ENCODE measurements around the gene ADARB1. TPM values are rescaled to one million over a fixed set of nuclear protein-coding genes. Genes with fewer than 3 reads are reported as not detected.

ADARB1 gene
- total RNA-seq, 1 donor from 2014 or later: 21.8 TPM

DNA sequence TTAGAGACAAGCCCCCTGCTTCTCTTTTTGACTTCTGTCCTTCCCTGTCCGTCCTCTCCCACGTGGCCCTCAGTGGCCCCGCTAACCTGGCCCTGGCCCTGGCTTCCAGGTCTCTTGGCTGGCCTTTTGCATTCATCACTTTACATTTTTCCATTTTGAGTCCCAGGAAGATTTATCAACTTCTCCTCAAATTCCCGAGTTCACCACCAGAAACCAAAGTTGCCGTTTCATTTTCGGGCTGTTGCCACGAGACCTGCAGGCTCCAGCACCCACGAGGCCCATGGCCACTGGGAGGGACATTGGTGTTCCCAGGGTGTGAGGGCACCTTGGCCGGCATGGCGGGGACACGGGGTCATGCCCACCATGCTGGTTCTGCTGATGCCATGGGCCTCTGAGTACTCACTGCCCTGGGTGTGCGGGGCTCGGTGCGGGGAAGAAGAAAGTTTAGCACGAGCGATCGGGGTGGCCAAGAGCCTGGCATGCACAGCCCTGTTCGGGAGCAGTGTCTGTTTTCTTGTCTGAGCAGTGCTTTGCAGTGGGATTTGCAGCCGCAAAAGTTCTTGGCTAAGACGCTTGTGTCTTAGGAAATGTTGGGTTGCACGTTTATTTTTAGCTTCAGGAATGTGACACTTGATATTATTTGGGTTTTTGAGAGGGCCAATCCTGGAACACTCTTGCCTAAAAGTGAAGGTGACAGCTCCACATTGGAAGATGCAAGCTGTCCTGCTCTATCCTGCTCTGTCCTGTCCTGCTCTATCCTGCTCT is 40.4 kb upstream of the ADARB1 start:
- no peak overlapping the region for H3K27ac Mint-ChIP-seq
- no peak for DNase-seq
- intact Hi-C loops (cut with micrococcal nuclease): no loop called here
- H3K4me1 Mint-ChIP-seq: no peaks in the 10 kb centered on the region
- H3K4me3 Mint-ChIP-seq: no peak overlapping the region
- H3K36me3 Mint-ChIP-seq (ENCODE audit: low read depth): no peaks in the 10 kb centered on the region
- peaks cover 15% of the 10 kb centered on the region for H3K9me3 Mint-ChIP-seq
- peaks cover 4% of the 10 kb centered on the region for H3K27me3 Mint-ChIP-seq

DNA sequence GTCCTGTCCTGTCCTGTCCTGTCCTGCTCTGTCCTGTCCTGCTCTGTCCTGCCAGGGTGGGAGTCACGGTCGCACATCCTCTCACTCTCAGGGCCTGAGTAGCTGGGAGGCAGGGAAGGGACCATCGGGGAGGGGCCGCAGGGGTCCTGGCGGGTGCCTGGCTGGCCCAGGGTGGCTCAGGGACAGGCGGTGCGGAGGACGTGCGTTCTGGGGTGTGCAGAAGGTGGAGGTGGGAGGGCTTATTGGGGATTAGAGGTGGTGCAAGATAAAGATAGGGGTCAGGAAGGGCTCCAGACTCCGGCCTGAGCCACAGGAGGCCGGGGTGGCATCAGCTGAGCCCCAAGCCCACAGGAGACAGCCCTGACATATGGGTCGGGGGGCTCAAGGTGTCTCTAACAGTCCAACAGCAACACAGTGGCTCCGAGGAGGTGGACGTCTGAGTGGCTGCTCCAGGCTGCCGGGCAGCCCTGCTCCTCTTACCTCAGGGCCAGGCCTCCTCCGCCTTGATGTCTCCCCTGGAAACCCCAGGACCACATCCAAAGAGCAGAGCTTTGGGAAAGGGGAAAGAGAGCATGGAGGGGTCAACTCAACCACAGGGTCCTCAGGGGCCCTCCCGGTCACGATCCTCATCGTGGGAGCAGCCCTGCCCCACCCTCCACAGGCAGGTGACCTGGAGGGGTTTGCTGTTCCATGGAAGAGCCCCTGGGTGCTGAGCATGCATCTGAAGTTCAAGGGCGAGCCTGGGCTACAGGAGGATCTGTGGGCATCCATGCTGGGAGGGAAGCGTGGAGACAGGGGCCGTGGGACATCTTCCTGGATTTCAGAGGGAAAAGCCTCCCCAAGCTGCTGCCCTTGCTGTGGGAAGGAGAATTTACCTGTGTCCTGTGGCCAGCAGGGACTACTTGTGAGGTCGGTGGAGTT is 39.6 kb upstream of the ADARB1 start:
- H3K27me3 Mint-ChIP-seq: peaks cover 4% of the 10 kb centered on the region
- no peaks in the 10 kb centered on the region for H3K4me1 Mint-ChIP-seq
- no peak overlapping the region for H3K27ac Mint-ChIP-seq
- peaks cover 15% of the 10 kb centered on the region for H3K9me3 Mint-ChIP-seq
- DNase-seq: no peak
- no peak overlapping the region for H3K4me3 Mint-ChIP-seq
- intact Hi-C loops (cut with micrococcal nuclease): no loop called here
- H3K36me3 Mint-ChIP-seq (ENCODE audit: low read depth): no peaks in the 10 kb centered on the region

DNA sequence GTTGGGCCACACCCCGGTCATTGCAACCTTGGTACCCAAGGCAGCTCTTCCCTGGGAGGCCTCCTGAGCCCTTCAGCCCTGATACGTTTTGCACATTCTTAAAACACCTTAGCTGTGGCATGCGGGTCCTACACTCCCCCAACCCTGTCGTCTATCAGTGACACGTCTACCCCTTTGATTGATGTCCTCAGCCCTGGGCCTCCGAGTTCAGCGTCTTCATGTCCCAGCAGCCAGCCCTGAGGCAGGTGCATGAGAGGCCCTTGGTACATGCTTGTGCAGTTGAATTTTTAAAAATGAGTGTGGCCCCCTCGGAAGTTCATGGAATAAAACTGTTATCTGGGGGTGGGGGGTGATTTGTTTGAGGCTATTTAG is 38.9 kb upstream of the ADARB1 start:
- peaks cover 4% of the 10 kb centered on the region for H3K27me3 Mint-ChIP-seq
- peaks cover 15% of the 10 kb centered on the region for H3K9me3 Mint-ChIP-seq
- intact Hi-C loops (cut with micrococcal nuclease): no loop called here
- no peak overlapping the region for H3K4me3 Mint-ChIP-seq
- no peak overlapping the region for H3K27ac Mint-ChIP-seq
- no peaks in the 10 kb centered on the region for H3K36me3 Mint-ChIP-seq (ENCODE audit: low read depth)
- no peaks in the 10 kb centered on the region for H3K4me1 Mint-ChIP-seq
- no peak for DNase-seq

DNA sequence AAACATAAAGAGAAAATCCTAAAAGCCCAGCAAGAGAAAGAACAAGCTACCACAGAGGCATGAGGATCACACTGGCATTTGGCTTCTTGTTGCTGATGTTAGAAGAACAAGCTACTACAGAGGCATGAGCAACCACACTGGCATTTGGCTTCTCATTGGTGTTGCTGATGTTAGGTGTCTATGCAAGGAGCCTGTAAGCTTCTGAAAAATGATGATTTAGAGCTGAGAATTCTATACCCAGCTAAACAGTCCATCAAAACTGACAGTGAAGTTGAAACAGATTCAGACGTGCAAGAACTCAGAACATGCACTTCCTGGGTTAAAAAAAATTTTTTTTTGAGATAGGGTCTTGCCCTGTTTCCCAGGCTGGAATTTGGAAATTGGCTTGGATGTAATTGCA is 37.8 kb upstream of the ADARB1 start:
- intact Hi-C loops (cut with micrococcal nuclease): no loop called here
- H3K4me1 Mint-ChIP-seq: no peaks in the 10 kb centered on the region
- H3K9me3 Mint-ChIP-seq: peaks cover 15% of the 10 kb centered on the region
- no peak overlapping the region for H3K4me3 Mint-ChIP-seq
- DNase-seq: no peak
- H3K27ac Mint-ChIP-seq: no peak overlapping the region
- H3K27me3 Mint-ChIP-seq: no peaks in the 10 kb centered on the region
- no peaks in the 10 kb centered on the region for H3K36me3 Mint-ChIP-seq (ENCODE audit: low read depth)

DNA sequence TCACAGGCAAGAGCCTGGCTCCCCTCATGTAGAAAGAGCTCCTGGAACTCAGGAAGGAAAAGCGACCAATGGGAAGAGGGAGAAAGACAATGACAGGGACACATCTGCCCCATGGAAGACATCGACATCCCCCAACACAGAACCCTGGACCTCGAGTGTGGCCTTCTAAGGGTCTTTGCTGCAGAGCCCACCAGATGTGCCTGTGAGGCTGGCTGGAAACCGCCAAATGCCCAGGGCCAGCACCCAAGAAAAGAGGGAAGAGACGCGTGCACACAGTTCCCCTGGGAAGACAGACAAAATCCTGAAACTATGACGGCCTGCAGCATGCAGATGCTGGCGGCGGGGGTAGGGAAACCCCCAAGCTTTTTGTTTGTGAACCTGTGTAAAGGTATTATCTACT is 36.4 kb upstream of the ADARB1 start:
- Mint-ChIP-seq H3K36me3 (ENCODE audit: low read depth) (no peaks in the 10 kb centered on the region), H3K9me3 (peaks cover 15% of the 10 kb centered on the region), H3K27ac (no peak overlapping the region), H3K4me3 (no peak overlapping the region), H3K4me1 (no peaks in the 10 kb centered on the region), H3K27me3 (no peaks in the 10 kb centered on the region)
- DNase-seq: no peak
- intact Hi-C loops (cut with micrococcal nuclease): no loop called here

DNA sequence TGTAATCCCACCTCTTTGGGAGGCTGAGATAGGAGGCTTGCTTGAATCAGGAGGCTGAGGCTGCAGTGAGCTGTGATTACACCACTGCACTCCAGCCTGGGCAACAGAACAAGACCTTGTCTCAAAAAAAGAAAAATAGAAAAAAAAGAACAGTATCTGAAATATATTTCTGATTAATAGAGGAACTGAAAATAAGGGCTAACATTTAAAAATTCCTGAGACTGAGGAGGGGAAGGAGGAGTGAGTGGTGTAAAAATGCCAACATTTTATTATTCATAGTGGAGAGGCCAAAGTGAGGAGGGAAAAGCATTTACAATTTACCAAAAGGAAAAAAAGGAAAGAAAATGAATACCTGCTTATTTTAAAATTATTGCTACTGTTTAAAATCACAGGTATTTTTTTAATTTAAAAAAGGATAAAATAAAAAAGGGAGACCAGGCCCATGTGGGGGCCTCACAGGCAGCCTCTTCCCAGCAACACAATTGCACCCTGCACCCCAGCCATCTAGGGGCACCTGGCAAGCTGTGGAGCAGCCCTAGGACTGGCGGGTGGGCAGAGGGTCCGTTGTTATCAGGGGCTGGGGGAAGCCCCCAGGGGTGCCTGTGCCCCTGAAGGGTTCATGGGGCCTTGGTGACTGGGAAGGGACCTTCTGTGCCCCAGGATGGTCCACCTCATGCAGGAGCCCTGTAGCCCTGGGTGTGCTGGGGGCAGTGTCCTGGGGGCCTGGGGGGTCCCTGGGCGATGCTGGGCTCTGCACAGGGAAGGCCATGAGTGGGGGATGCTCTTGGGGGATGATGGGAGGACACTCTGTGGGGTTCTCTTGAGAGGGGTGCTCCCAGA is 34.8 kb upstream of the ADARB1 start:
- intact Hi-C loops (cut with micrococcal nuclease): no loop called here
- H3K36me3 Mint-ChIP-seq (ENCODE audit: low read depth): no peaks in the 10 kb centered on the region
- no peak overlapping the region for H3K4me3 Mint-ChIP-seq
- no peaks in the 10 kb centered on the region for H3K4me1 Mint-ChIP-seq
- H3K27ac Mint-ChIP-seq: no peak overlapping the region
- DNase-seq: no peak
- peaks cover 5% of the 10 kb centered on the region for H3K27me3 Mint-ChIP-seq
- H3K9me3 Mint-ChIP-seq: peaks cover 15% of the 10 kb centered on the region

DNA sequence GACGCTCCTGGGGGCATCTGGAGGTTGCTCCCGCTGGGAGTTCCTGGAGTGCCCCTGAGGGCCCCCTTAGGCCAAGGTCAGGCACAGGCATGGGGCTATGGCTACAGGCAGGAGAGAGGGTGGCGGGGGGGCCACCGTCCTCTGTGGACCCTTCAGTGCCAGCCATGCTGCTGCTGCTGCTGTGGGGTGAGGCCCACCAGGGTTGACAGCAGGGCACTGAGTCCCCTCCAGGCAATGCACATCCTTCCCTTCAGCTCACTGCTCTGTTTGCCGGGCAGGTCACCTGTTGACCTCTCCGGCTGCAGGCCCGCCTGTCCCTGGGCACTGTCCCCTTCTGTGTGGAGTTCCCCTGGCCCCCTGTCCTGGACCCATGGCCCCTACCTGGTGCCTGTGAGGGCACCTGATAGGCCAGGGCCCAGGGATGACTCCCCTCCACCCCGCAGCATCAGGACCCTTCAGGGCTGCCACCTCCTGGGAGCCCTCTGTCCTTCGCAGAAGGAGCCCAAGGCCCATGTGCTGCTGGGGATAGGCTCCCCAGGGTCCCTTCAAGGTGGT is 34.1 kb upstream of the ADARB1 start:
- H3K4me1 Mint-ChIP-seq: no peaks in the 10 kb centered on the region
- intact Hi-C loops (cut with micrococcal nuclease): no loop called here
- no peak for DNase-seq

DNA sequence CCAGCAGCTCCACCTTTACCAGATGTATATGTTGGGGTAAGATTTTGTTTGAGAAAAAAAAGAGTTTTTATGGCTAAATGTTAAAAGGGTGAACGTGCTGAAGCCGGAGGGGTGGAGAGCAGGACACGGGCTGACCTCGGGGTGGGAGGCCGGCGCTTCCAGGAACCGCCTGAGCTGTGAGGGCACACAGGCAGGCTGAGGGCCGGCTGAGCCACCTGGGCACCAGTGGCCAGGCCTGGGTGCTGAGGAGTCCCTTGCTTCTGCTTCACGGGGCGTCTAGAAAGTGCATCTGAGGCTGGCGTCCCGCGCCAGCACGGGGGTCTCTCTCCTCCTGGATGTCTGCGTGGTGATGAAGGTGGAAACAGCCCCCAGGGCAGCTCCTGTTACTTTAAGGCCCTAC is 33.6 kb upstream of the ADARB1 start:
- H3K27ac Mint-ChIP-seq: no peak overlapping the region
- H3K36me3 Mint-ChIP-seq (ENCODE audit: low read depth): no peaks in the 10 kb centered on the region
- H3K4me3 Mint-ChIP-seq: no peak overlapping the region
- intact Hi-C loops (cut with micrococcal nuclease): no loop called here
- DNase-seq: no peak
- H3K27me3 Mint-ChIP-seq: peaks cover 10% of the 10 kb centered on the region
- H3K4me1 Mint-ChIP-seq: no peaks in the 10 kb centered on the region
- peaks cover 11% of the 10 kb centered on the region for H3K9me3 Mint-ChIP-seq

More for the DNA sequence above, 34.1 kb upstream of the ADARB1 start:
- no peak overlapping the region for H3K27ac Mint-ChIP-seq
- H3K4me3 Mint-ChIP-seq: no peak overlapping the region
- H3K27me3 Mint-ChIP-seq: peaks cover 8% of the 10 kb centered on the region
- no peaks in the 10 kb centered on the region for H3K36me3 Mint-ChIP-seq (ENCODE audit: low read depth)
- H3K9me3 Mint-ChIP-seq: peaks cover 15% of the 10 kb centered on the region

DNA sequence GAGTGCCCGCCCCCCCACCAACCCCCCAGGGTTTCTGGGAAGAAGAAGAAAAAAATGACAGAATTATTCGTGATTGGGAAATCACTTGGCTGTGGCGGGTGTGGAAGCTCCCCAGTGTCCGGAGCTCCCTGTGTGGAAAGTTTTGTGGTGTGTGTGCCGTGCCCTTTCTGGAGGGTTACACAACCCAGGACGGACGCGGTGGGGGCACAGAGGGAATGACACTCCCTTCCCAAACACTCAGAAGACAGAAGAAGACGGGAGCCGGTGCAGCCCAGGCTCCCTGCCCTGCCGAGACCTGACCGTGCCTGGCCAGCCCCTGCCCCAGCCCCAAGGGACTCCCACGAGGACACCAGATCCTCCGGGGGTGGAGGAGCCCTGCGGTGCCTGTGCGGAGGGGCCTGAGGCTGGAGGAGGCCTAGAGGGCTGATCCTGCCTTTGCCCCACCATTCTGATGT is 33.0 kb upstream of the ADARB1 start:
- Mint-ChIP-seq H3K4me3 (no peak overlapping the region), H3K9me3 (peaks cover 7% of the 10 kb centered on the region), H3K36me3 (ENCODE audit: low read depth) (no peaks in the 10 kb centered on the region), H3K27ac (no peak overlapping the region), H3K27me3 (peaks cover 11% of the 10 kb centered on the region), H3K4me1 (no peaks in the 10 kb centered on the region)
- no peak for DNase-seq
- intact Hi-C loops (cut with micrococcal nuclease): no loop called here

DNA sequence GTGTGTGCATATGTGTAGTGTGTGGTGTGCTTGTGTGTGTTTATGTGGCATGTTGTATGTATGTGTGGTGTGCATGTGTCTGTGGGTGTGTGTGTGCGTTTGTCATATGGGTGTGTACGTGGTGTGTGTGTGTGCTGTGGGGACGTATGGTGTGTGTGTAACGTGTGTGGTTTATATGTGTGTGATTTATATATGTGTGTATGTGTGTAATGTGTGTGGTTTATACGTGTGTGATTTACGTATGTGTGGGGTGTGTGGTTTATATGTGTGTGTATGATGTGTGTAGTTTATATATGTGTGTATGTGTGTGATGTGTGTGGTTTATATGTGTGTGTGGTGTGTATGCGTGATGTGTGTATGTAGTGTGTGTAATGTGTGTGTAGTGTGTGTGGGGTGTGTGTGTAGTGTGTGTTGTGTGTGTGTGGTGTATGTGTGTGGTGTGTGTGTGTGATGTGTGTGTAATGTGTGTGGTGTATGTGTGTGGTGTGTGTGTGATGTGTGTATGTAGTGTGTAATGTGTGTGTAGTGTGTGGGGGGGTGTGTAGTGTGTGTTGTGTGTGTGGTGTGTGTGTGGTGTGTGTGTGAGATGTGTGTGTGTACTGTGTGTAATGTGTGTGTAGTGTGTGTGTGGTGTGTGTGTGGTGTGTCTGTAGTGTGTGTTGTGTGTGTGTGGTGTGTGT is 32.3 kb upstream of the ADARB1 start:
- Mint-ChIP-seq H3K9me3 (peaks cover 3% of the 10 kb centered on the region), H3K27ac (no peak overlapping the region), H3K4me3 (no peak overlapping the region), H3K36me3 (ENCODE audit: low read depth) (no peaks in the 10 kb centered on the region), H3K27me3 (peaks cover 13% of the 10 kb centered on the region), H3K4me1 (no peaks in the 10 kb centered on the region)
- no peak for DNase-seq
- intact Hi-C loops (cut with micrococcal nuclease): no loop called here

DNA sequence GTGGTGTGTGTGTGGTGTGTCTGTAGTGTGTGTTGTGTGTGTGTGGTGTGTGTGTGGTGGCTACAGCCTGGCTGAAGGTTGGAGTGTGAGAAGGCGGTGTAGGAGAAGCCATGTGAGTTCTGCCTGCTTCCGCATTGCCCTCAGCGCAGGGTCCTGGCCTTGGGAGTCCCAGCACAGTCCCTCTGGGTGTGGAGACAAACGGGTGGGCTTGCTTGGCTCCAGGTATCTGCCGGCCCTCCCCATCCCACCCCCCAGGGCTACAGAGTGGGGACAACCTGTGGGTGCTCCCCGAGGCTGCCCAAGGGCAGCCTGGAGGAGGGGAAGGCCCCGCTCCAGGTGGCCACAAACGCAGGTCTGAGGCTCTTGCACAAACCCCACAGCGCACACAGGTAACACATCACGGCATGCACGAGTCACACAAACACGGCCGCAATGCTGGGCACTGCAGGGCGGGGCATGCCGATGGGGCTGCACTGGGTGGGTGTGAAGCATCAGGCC is 31.7 kb upstream of the ADARB1 start:
- Mint-ChIP-seq H3K4me1 (no peaks in the 10 kb centered on the region), H3K27me3 (peaks cover 14% of the 10 kb centered on the region), H3K27ac (no peak overlapping the region), H3K36me3 (ENCODE audit: low read depth) (no peaks in the 10 kb centered on the region), H3K4me3 (no peak overlapping the region), H3K9me3 (no peaks in the 10 kb centered on the region)
- intact Hi-C loops (cut with micrococcal nuclease): no loop called here
- DNase-seq: no peak

DNA sequence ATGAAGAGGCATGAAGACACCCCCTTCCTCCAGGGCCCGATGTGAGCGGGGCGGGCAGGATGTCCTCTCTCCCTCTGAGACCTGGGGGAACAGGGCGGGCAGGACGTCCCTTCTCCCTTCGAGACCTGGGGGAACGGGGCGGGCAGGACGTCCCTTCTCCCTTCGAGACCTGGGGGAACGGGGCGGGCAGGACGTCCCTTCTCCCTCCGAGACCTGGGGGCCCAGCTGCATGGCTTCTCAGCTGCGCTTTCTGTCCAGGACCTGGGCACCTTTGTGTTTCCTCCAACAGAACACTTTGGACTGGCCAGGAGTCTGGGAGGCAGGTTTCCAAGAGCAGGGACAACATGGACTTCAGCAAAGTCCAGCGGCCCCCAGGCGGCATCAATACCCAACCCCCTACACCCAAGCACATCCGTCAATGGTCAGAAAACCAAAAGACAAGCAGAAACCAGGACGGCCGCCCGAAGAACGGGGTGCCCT is 30.8 kb upstream of the ADARB1 start:
- intact Hi-C loops (cut with micrococcal nuclease): no loop called here

DNA sequence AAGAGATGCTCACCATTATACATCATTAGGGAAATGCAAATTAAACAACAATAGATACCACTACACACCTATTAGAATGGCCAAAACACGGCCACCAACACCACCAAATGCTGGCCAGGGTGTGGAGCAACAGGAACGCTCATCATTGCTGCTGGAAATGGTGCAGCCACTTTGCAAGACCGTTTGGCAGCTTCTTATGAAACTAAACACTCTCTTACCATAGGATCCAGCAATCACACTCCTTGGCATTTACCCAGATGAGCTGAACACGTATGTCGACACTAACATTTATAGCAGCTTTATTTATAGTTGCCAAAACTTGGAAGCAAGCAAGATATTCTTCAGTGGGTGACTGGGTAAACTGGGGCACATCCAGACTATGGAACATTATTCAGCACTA is 28.9 kb upstream of the ADARB1 start:
- no peak for DNase-seq
- H3K4me3 Mint-ChIP-seq: no peak overlapping the region
- intact Hi-C loops (cut with micrococcal nuclease): no loop called here
- no peaks in the 10 kb centered on the region for H3K9me3 Mint-ChIP-seq
- H3K4me1 Mint-ChIP-seq: no peaks in the 10 kb centered on the region
- no peaks in the 10 kb centered on the region for H3K36me3 Mint-ChIP-seq (ENCODE audit: low read depth)
- H3K27ac Mint-ChIP-seq: no peak overlapping the region
- H3K27me3 Mint-ChIP-seq: peaks cover 27% of the 10 kb centered on the region

More for the DNA sequence above, 30.8 kb upstream of the ADARB1 start:
- H3K27ac Mint-ChIP-seq: no peak overlapping the region
- no peak for DNase-seq
- no peaks in the 10 kb centered on the region for H3K9me3 Mint-ChIP-seq
- H3K4me3 Mint-ChIP-seq: no peak overlapping the region
- H3K4me1 Mint-ChIP-seq: no peaks in the 10 kb centered on the region
- H3K36me3 Mint-ChIP-seq (ENCODE audit: low read depth): no peaks in the 10 kb centered on the region
- peaks cover 19% of the 10 kb centered on the region for H3K27me3 Mint-ChIP-seq

All from activated CD4-positive, alpha-beta T cell treated with anti-CD3 and anti-CD28 coated beads, Interleukin-2, amount 10 ng/mL, durations not matched to agents 24 days and 14 days (primary cell).